H1 (cell line): ENCODE measurements around the gene KRT85. TPM values are rescaled to one million over a fixed set of nuclear protein-coding genes. Genes with fewer than 3 reads are reported as not detected.
A peak's percentile ranks its signal among the peaks of the same experiment; 100 is the strongest.

ENCODE experiments used
- CTCF ChIA-PET: fragments of 300-600 bp; sonication (Branson Sonifier 250); formaldehyde crosslinking; loops from one replicate; lab custom pipeline; 2021; ENCODE audit not compliant: partially characterized antibody; lab: Charles Lee
- POLR2A ChIA-PET: fragments of 300-600 bp; sonication (Branson Sonifier 250); formaldehyde crosslinking; loops from one replicate; lab custom pipeline; 2021; ENCODE audit warnings: inconsistent platforms; ENCODE audit not compliant: partially characterized antibody; lab: Charles Lee
- DNase-seq, 2 experiments: peaks; one replicate each; pipeline versions ENCODE4 v3.0.0 to v3.0.0-alpha.2; 2010 to 2022; ENCODE audit warnings: low spot score in 2 of 2, low read depth in 1 of 2, mixed read lengths in 1 of 2
- FAIRE-seq: peaks from 2 replicates; lab custom pipeline; 2011; peaks lifted over from hg19 to GRCh38; lab: Jason Lieb, UNC
- H2AFZ ChIP-seq: 2 replicates; pipeline ENCODE4 v1.8.1; 2012; ENCODE audit warnings: low read length, inconsistent platforms
- H2AK5ac ChIP-seq: 2 replicates; pipeline ENCODE4 v1.6.1; 2013; ENCODE audit warnings: low read depth, low read length
- H2BK120ac ChIP-seq: replicated peaks from 2 replicates; pipeline ENCODE3; 2013; ENCODE audit warnings: low read depth, low read length, inconsistent platforms
- H2BK12ac ChIP-seq: 2 replicates; pipeline ENCODE4 v1.6.1; 2013; ENCODE audit warnings: low read depth, low read length
- H2BK15ac ChIP-seq: 2 replicates; pipeline ENCODE4 v1.6.1; 2013; ENCODE audit warnings: low read length
- H2BK20ac ChIP-seq: 2 replicates; pipeline ENCODE4 v1.6.1; 2013; ENCODE audit warnings: low read length
- H2BK5ac ChIP-seq: 2 replicates; pipeline ENCODE4 v1.6.1; 2013; ENCODE audit warnings: low read depth, low read length
- H3K14ac ChIP-seq: 2 replicates; pipeline ENCODE4 v1.6.1; 2013; ENCODE audit warnings: inconsistent platforms; ENCODE audit not compliant: insufficient read length
- H3K18ac ChIP-seq: 2 replicates; pipeline ENCODE4 v1.6.1; 2013; ENCODE audit warnings: low read length; ENCODE audit errors: extremely low read depth
- H3K23ac ChIP-seq: 2 replicates; pipeline ENCODE4 v1.6.1; 2013; ENCODE audit warnings: inconsistent platforms; ENCODE audit not compliant: insufficient read length
- H3K23me2 ChIP-seq: 2 replicates; pipeline ENCODE4 v1.6.1; 2013; ENCODE audit warnings: low read depth, low read length
- H3K27ac ChIP-seq: 2 replicates; pipeline ENCODE4 v1.6.1; 2011; ENCODE audit warnings: low read depth, low read length, inconsistent platforms
- H3K27me3 ChIP-seq, 4 experiments: replicated peaks in 1 of 4; 1 replicate in 1 of 4; 2 replicates in 3 of 4; pipeline versions ENCODE4 v1.6.1 to v1.8.1; 2011 to 2013; ENCODE audit warnings: low read length in 3 of 4, mild to moderate bottlenecking in 3 of 4, inconsistent platforms in 2 of 4, mixed read lengths in 2 of 4, moderate library complexity in 1 of 4; ENCODE audit not compliant: control insufficient read depth in 3 of 4, insufficient read depth in 3 of 4; ENCODE audit errors: extremely low read depth in 1 of 4
- H3K36me3 ChIP-seq, 4 experiments: 2 replicates each; pipeline versions ENCODE4 v1.6.1 to v1.8.1; 2011 to 2013; ENCODE audit warnings: mild to moderate bottlenecking in 4 of 4, low read length in 3 of 4, moderate library complexity in 2 of 4, control low read depth in 1 of 4, inconsistent platforms in 1 of 4; ENCODE audit not compliant: insufficient read depth in 4 of 4, control insufficient read depth in 2 of 4
- H3K4ac ChIP-seq: replicated peaks from 2 replicates; pipeline ENCODE3; 2013; ENCODE audit warnings: low read length, low read depth, mixed read lengths, inconsistent platforms; ENCODE audit not compliant: insufficient read length
- H3K4me1 ChIP-seq, 4 experiments: replicated peaks in 1 of 4; 1 replicate in 1 of 4; 2 replicates in 3 of 4; pipeline versions ENCODE4 v1.6.1 to v1.8.1; 2011 to 2013; ENCODE audit warnings: low read length in 3 of 4, inconsistent platforms in 2 of 4, mixed read lengths in 1 of 4; ENCODE audit not compliant: insufficient read depth in 4 of 4, control insufficient read depth in 3 of 4
- H3K4me2 ChIP-seq, 2 experiments: 2 replicates each; pipeline versions ENCODE4 v1.6.1 to v1.8.1; 2011 to 2013; ENCODE audit warnings: low read depth in 2 of 2, low read length in 2 of 2, control low read depth in 1 of 2, inconsistent platforms in 1 of 2, mild to moderate bottlenecking in 1 of 2; ENCODE audit not compliant: insufficient read depth in 1 of 2
- H3K4me3 ChIP-seq, 4 experiments: fragments of 200-600, 300-600 bp in 1 of 4; sonication (generic), shearing (Covaris generic), sonication (Bioruptor Twin) in 1 of 4; 2 replicates each; pipeline versions ENCODE4 v1.5.1 to v1.8.1; 2011 to 2016; ENCODE audit warnings: low read length in 4 of 4, low read depth in 3 of 4, control low read depth in 2 of 4, inconsistent platforms in 2 of 4, mild to moderate bottlenecking in 2 of 4, mixed read lengths in 1 of 4, moderate library complexity in 1 of 4; ENCODE audit not compliant: insufficient read depth in 2 of 4; ENCODE audit errors: extremely low read depth in 1 of 4
- H3K56ac ChIP-seq: replicated peaks from 2 replicates; pipeline ENCODE3; 2013; ENCODE audit warnings: low read depth, mild to moderate bottlenecking, mixed read lengths, low read length, inconsistent platforms; ENCODE audit not compliant: insufficient read length
- H3K79me1 ChIP-seq: 2 replicates; pipeline ENCODE4 v1.6.1; 2013; ENCODE audit warnings: low read depth, low read length, control low read depth
- H3K79me2 ChIP-seq, 2 experiments: 2 replicates each; pipeline versions ENCODE4 v1.6.1 to v1.8.1; 2012 to 2013; ENCODE audit warnings: low read length in 2 of 2, mild to moderate bottlenecking in 2 of 2, inconsistent platforms in 1 of 2; ENCODE audit not compliant: insufficient read depth in 2 of 2, control insufficient read depth in 1 of 2
- H3K9ac ChIP-seq, 4 experiments: replicated peaks in 1 of 4; 1 replicate in 1 of 4; 2 replicates in 3 of 4; pipeline versions ENCODE4 v1.6.1 to v1.8.1; 2011 to 2013; ENCODE audit warnings: low read depth in 3 of 4, low read length in 3 of 4, control low read depth in 2 of 4, mild to moderate bottlenecking in 2 of 4, moderate library complexity in 2 of 4, inconsistent platforms in 1 of 4; ENCODE audit errors: extremely low read depth in 1 of 4
- H3K9me3 ChIP-seq, 2 experiments: 2 replicates each; pipeline versions ENCODE4 v1.6.1 to v1.8.1; 2012 to 2013; ENCODE audit warnings: mild to moderate bottlenecking in 2 of 2, moderate library complexity in 2 of 2, control low read depth in 1 of 2, inconsistent platforms in 1 of 2, low read depth in 1 of 2, low read length in 1 of 2, mixed read lengths in 1 of 2; ENCODE audit not compliant: insufficient read depth in 2 of 2
- H4K20me1 ChIP-seq, 2 experiments: replicated peaks in 1 of 2; 2 replicates each; pipeline versions ENCODE3 to v1.8.1; 2011 to 2013; ENCODE audit warnings: inconsistent platforms in 2 of 2, low read length in 2 of 2, mild to moderate bottlenecking in 1 of 2; ENCODE audit not compliant: insufficient read depth in 2 of 2, control insufficient read depth in 1 of 2
- H4K5ac ChIP-seq: 2 replicates; pipeline ENCODE4 v1.6.1; 2013; ENCODE audit warnings: low read length, low read depth, mixed read lengths, inconsistent platforms; ENCODE audit not compliant: insufficient read length
- H4K8ac ChIP-seq: 2 replicates; pipeline ENCODE4 v1.8.0; 2013; ENCODE audit warnings: mild to moderate bottlenecking, moderate library complexity, low read length, inconsistent platforms; ENCODE audit not compliant: insufficient read depth; ENCODE audit errors: extremely low read depth
- H4K91ac ChIP-seq: replicated peaks from 2 replicates; pipeline ENCODE3; 2013; ENCODE audit warnings: low read length, mixed read lengths, inconsistent platforms; ENCODE audit not compliant: insufficient read length
- ATF2 ChIP-seq: IDR thresholded peaks from 2 replicates; pipeline ENCODE4 v1.6.1; 2012; ENCODE audit warnings: low read length, inconsistent platforms
- HDAC2 ChIP-seq, 2 experiments: fragments of 300-600 bp in 1 of 2; sonication (generic) in 1 of 2; IDR thresholded peaks; 2 replicates each; pipeline ENCODE4 v1.6.1; 2011 to 2012; ENCODE audit warnings: low read depth in 2 of 2, low read length in 2 of 2, mild to moderate bottlenecking in 2 of 2, moderate library complexity in 2 of 2, borderline replicate concordance in 1 of 2, inconsistent platforms in 1 of 2
- KDM5A ChIP-seq: fragments of 200-600 bp; IDR thresholded peaks from 2 replicates; pipeline ENCODE4 v1.7.1; 2012; ENCODE audit warnings: mild to moderate bottlenecking, low read length, inconsistent platforms, mixed read lengths
- POU5F1 ChIP-seq: IDR thresholded peaks from 2 replicates; pipeline ENCODE4 v1.6.1; 2011; ENCODE audit warnings: low read depth, mild to moderate bottlenecking, low read length, moderate library complexity
- RAD21 ChIP-seq, 2 experiments: IDR thresholded peaks in 1 of 2; conservative IDR thresholded peaks in 1 of 2; 2 replicates each; pipeline ENCODE4 v1.6.1; 2011; ENCODE audit warnings: low read depth in 2 of 2, low read length in 2 of 2, improper control_type of control experiment in 1 of 2, inconsistent platforms in 1 of 2, mild to moderate bottlenecking in 1 of 2, moderate library complexity in 1 of 2
- RFX5 ChIP-seq: IDR thresholded peaks from 2 replicates; pipeline ENCODE4 v1.6.1; 2011; ENCODE audit warnings: low read depth, low read length, improper control_type of control experiment, borderline replicate concordance
- TBP ChIP-seq: IDR thresholded peaks from 2 replicates; pipeline ENCODE4 v1.6.1; 2011; ENCODE audit warnings: low read depth, low read length, improper control_type of control experiment
- TCF12 ChIP-seq: IDR thresholded peaks from 2 replicates; pipeline ENCODE4 v1.6.1; 2011; ENCODE audit warnings: low read depth, mild to moderate bottlenecking, low read length
- WGBS, 2 experiments: shearing (Covaris generic) in 1 of 2; methylation state at CpG; one replicate each; pipeline versions ENCODE4 v1.1.6 to v1.1.7; 2013 to 2015; ENCODE audit warnings: low lambda C conversion rate in 2 of 2, mixed read lengths in 2 of 2, inconsistent platforms in 1 of 2, low coverage in 1 of 2, missing lambda C conversion rate in 1 of 2; ENCODE audit not compliant: insufficient replicate concordance in 2 of 2, insufficient coverage in 1 of 2, insufficient read length in 1 of 2; ENCODE audit errors: extremely low coverage in 1 of 2, missing lambda C conversion rate in 1 of 2; 5-methylcytosine and 5-hydroxymethylcytosine counted together
- polyA plus RNA-seq, 7 experiments: library from polyadenylated mRNA; depleted of rRNA in 3 of 7; stranded (reverse) in 5 of 7; unstranded in 2 of 7; fragments of >200 nt in 5 of 7; fragments of 200-250 nt in 2 of 7; gene quantifications; 1 replicate in 5 of 7; 2 replicates in 1 of 7; 4 replicates in 1 of 7; pipeline versions ENCODE4 v1.2.1 to v1.2.3, GENCODE V29; 2011 to 2013; ENCODE audit warnings: missing spikeins in 2 of 7, mixed read lengths in 2 of 7
- total RNA-seq: library from RNA; stranded (reverse); fragmentation: NEBNext Ultra II Directional; extraction: Animal tissue kit (Norgen Biotek cat#: 25700); gene quantifications from 2 replicates; pipeline ENCODE4 v1.2.1, GENCODE V29; 2021

KRT85 gene
- total and polyA plus RNA-seq, 2 of the 8 experiments (the other 6 are each of a cell fraction or from before 2014, with no cell fraction given), result not detected

GRCh38 chr12:52394836-52395405 lies 27.6 kb upstream of the KRT85 start:
- no peak for FAIRE-seq
- no peak for TF ChIP-seq RFX5
- no peak for TF ChIP-seq ATF2
- no peak for TF ChIP-seq POU5F1
- no peak for TF ChIP-seq KDM5A
- TF ChIP-seq TCF12, result no peak
- TF ChIP-seq TBP, result no peak
- no peak for TF ChIP-seq HDAC2 (IDR thresholded peaks at IDR 0.05; ENCODE audit: borderline replicate concordance in 1 of 2, low read depth in 2 of 2, low read length in 2 of 2)
- no peak for TF ChIP-seq RAD21 (IDR thresholded peaks at IDR 0.05 in 1 of 2, conservative IDR thresholded peaks at IDR 0.05 in 1 of 2; ENCODE audit: low read depth in 2 of 2, low read length in 2 of 2)

More at GRCh38 chr12:52394836-52395405, 27.6 kb upstream of the KRT85 start:
- H3K23ac ChIP-seq, result no peak overlapping the region
- H2BK15ac ChIP-seq, result 0 out of 2 replicates have a peak overlapping the region, but pooled peaks have one; percentile 61
- H2BK120ac ChIP-seq, result no peak overlapping the region
- no peak overlapping the region for H4K91ac ChIP-seq
- H4K5ac ChIP-seq, result no peak overlapping the region
- no peaks in the 10 kb centered on the region for H4K20me1 ChIP-seq
- no peak overlapping the region for H3K18ac ChIP-seq
- H3K9ac ChIP-seq, result no peak overlapping the region
- 84% methylated on average over 13 of the region's 13 CpGs; no CpG with 5 or more reads in 1 of the 2 experiments for WGBS, 2 experiments
- peaks cover 0 to 6% (median 0%) of the 10 kb centered on the region in 4 experiments; a peak in 2 of 7 replicates for H3K4me1 ChIP-seq
- no peak overlapping the region for H2BK5ac ChIP-seq
- H2AK5ac ChIP-seq, result 0 out of 2 replicates have a peak overlapping the region, but pooled peaks have one; percentile 39
- DNase-seq, result no peak
- H3K79me1 ChIP-seq, result no peaks in the 10 kb centered on the region
- H3K9me3 ChIP-seq, result no peaks in the 10 kb centered on the region
- H2AFZ ChIP-seq, result no peak overlapping the region
- H3K23me2 ChIP-seq, result peaks cover 3% of the 10 kb centered on the region; the same call in 1 of the 2 replicates
- no peak overlapping the region for H2BK20ac ChIP-seq
- ChIA-PET CTCF (interaction anchor here (0.8 to 11.3 kb wide), 66 partner anchors 8 to 586 kb away, joined by 3 to 112 read pairs (median 8); partner anchors contain the start of genes KRT3, KRT5, KRT6A and KRT71), POLR2A (no interaction called here)
- H3K4me3 ChIP-seq, result no peak overlapping the region
- no peak overlapping the region for H3K14ac ChIP-seq
- no peak overlapping the region for H3K4ac ChIP-seq
- no peak overlapping the region for H2BK12ac ChIP-seq
- H3K4me2 ChIP-seq, result no peak overlapping the region
- no peak overlapping the region; the same call in 1 of the 2 replicates for H4K8ac ChIP-seq
- H3K36me3 ChIP-seq, result no peaks in the 10 kb centered on the region
- no peak overlapping the region for H3K56ac ChIP-seq
- no peak overlapping the region for H3K27ac ChIP-seq
- H3K27me3 ChIP-seq, result peaks cover 0 to 4% (median 0%) of the 10 kb centered on the region in 4 experiments; a peak in 1 of 7 replicates
- H3K79me2 ChIP-seq, result no peaks in the 10 kb centered on the region
